Tibial nerve (tissue), 4 donors: ENCODE data around the gene CALML3.

ENCODE experiments used
- EP300 ChIP-seq, 2 donors: sonication (generic); formaldehyde crosslinking; IDR thresholded peaks; one replicate each; pipeline ENCODE4 v1.6.1; 2017; ENCODE audit warnings: antibody characterized with exemption in 2 of 2, mild to moderate bottlenecking in 1 of 2
- POLR2A ChIP-seq, 2 donors: fragments of 450-650 bp; IDR thresholded peaks; one replicate each; pipeline ENCODE4 v1.6.1; 2017; ENCODE audit warnings: antibody characterized with exemption in 2 of 2, mild to moderate bottlenecking in 2 of 2, moderate library complexity in 2 of 2
- TF ChIP-seq, protein P1 (sequence below), 5 experiments: fragments of 200-600 bp in 3 of 5; fragments of 450-650 bp in 2 of 5; sonication (generic) in 3 of 5; IDR thresholded peaks; one replicate each; pipeline ENCODE4 v1.5.1; 2016 to 2019; ENCODE audit warnings: antibody characterized with exemption in 5 of 5, mild to moderate bottlenecking in 3 of 5, moderate library complexity in 2 of 5

DNA sequence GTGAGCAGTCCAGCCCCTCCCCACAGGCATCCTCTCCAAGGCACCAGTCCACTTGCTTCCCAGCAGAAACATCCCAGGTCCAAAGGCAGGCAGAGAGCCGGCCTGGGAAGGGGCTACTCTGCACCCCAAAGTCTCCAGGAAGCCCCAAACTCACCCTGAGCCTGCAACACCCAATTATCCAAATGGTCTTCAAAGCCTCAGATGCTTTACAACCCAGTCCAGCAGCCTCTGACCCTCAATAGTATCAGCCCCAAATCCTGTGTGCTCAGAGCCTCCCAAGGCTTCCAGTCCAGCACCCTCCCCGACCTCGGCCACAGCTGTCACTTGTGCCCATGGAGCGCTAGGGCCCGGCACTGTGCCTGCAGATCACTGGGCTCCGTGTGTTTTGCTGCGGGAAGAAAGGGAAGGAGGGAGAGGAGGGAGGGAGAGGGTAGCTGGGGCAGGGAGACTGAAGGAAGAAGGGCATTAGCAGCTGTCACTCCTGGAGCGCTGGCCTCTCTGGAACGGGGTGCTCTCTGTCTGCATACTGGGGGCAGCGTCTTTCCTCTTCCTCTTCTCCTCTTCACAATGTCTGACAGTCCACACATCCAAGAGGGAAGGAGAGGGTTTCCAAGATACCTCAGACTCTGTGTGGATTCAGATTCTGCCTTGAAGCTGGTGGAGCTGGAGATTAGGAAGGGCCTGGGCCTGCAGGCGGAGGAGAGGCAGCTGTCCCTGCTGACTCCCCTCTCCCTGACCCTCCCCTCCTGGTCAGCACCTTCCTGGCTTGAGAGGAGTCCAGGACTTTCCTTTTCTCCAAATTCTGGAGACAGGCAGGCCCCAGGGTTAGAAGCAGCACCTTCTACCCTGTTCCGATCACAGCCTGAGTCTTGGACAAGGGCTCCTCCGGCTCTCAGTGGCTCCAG lies 38.6 kb upstream of the CALML3 start:
- TF ChIP-seq EP300 (IDR thresholded peaks at IDR 0.05) (no peak), POLR2A (IDR thresholded peaks at IDR 0.05) (no peak)
- TF ChIP-seq, protein P1, sequence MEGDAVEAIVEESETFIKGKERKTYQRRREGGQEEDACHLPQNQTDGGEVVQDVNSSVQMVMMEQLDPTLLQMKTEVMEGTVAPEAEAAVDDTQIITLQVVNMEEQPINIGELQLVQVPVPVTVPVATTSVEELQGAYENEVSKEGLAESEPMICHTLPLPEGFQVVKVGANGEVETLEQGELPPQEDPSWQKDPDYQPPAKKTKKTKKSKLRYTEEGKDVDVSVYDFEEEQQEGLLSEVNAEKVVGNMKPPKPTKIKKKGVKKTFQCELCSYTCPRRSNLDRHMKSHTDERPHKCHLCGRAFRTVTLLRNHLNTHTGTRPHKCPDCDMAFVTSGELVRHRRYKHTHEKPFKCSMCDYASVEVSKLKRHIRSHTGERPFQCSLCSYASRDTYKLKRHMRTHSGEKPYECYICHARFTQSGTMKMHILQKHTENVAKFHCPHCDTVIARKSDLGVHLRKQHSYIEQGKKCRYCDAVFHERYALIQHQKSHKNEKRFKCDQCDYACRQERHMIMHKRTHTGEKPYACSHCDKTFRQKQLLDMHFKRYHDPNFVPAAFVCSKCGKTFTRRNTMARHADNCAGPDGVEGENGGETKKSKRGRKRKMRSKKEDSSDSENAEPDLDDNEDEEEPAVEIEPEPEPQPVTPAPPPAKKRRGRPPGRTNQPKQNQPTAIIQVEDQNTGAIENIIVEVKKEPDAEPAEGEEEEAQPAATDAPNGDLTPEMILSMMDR (IDR thresholded peaks at IDR 0.05), result no peak
